Activated T-helper 2 cell treated with anti-CD3 and anti-CD28 coated beads, Interferon-gamma antibody, Interleukin-2, Interleukin-4, amounts not matched to agents 10 μg/mL and 5 μg/mL and 100 μg/mL, durations not matched to agents 14 hours and 24 hours and 36 hours (primary cell): ENCODE measurements around the gene HOXB5. TPM values are rescaled to one million over a fixed set of nuclear protein-coding genes. Genes with fewer than 3 reads are reported as not detected.

Source experiments
- DNase-seq: peaks from one replicate; pipeline ENCODE4 v3.0.0; 2021; ENCODE audit warnings: low spot score
- H3K27ac Mint-ChIP-seq: one replicate; pipeline ENCODE4 v1.8.0; 2021; ENCODE audit warnings: mixed read lengths
- H3K27me3 Mint-ChIP-seq: one replicate; pipeline ENCODE4 v1.8.0; 2021; ENCODE audit warnings: low read depth, mixed read lengths
- H3K36me3 Mint-ChIP-seq: one replicate; pipeline ENCODE4 v1.8.0; 2021; ENCODE audit warnings: low read depth, mixed read lengths
- H3K4me1 Mint-ChIP-seq: one replicate; pipeline ENCODE4 v1.8.0; 2021; ENCODE audit warnings: low read depth, mixed read lengths
- H3K4me3 Mint-ChIP-seq: one replicate; pipeline ENCODE4 v1.8.0; 2021; ENCODE audit warnings: low read depth, mild to moderate bottlenecking, moderate library complexity, mixed read lengths
- H3K9me3 Mint-ChIP-seq: one replicate; pipeline ENCODE4 v1.8.0; 2021; ENCODE audit warnings: mixed read lengths
- intact Hi-C: fragments of 100-400 bp; cut with micrococcal nuclease; formaldehyde crosslinking; loops from one replicate; pipeline ENCODE4 v1.15.1; 2023
- total RNA-seq: library from RNA; stranded (reverse); gene quantifications from 2 replicates; pipeline ENCODE4 v1.2.3, GENCODE V29; 2022

HOXB5 gene
- total RNA-seq, 1 donor from 2014 or later: not detected

DNA sequence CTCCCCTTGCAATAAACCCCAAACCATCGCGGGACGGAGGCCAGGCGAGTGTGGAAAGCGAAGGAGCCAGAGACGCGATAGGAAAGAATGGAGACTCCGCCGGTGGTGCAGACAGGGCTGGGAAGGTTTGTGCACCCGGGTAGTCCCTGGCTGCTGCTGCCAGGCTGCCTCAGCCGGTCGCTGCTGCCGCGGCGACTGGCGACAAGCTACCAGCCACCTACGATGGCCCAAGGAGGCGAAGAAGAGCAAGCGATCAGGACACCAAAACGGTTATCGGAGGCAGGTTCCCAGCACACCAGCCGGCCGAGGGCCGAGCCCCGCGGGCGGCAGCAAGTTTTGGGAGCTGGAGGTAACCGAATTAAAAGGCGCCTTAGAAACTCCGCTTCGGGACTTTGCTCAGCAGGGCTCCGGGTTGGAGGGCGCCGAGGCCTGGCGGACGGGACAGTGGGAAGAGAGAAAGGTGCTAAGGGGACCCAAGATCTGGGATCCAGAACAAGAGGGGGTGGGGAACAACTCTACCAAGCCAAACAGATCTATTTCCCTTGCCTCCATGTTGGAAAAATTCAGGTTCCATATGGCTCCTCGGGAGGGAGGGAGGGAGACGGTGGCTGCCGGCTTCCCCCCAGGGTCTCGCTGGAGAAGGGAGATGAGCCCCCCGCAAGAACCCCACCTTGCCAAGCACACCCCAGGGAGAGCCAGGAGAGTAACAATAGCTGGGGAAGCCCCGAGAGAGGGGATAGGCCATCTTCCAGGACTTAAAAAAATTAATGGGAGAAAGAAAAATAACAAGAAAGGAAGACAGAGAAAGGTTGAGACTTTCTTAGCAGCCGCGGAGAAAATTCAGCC, 38.9 kb downstream of the HOXB5 start:
- Mint-ChIP-seq H3K27ac (no peak overlapping the region), H3K9me3 (no peaks in the 10 kb centered on the region), H3K4me1 (peaks cover 9% of the 10 kb centered on the region), H3K27me3 (peaks cover 21% of the 10 kb centered on the region), H3K4me3 (peak overlapping the region; percentile 79), H3K36me3 (peaks cover 7% of the 10 kb centered on the region)
- DNase-seq: no peak
- intact Hi-C loops: no loop called here

DNA sequence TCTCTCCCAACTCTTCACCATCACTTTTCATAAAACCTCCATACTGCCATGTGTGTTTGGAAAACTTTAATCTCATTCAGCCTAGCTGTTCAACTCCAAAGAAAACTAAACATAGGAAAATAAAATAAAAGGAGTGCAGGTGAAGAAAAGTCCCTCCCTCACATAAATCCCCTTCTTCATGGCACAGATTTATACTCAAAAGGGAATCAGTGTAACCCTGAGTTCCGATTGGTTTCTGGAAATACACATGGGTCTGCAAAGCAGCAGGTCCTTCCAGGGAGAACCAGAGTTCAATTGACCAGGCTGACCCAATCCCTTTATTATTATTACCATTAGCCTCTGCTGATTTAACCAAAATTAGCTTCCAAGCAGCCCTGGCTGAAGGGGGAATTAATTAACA, 39.8 kb downstream of the HOXB5 start:
- no peak overlapping the region for H3K27ac Mint-ChIP-seq
- peaks cover 7% of the 10 kb centered on the region for H3K36me3 Mint-ChIP-seq
- H3K27me3 Mint-ChIP-seq: peaks cover 20% of the 10 kb centered on the region
- DNase-seq: no peak
- H3K9me3 Mint-ChIP-seq: no peaks in the 10 kb centered on the region
- H3K4me3 Mint-ChIP-seq: no peak overlapping the region
- intact Hi-C loops: no loop called here
- peaks cover 12% of the 10 kb centered on the region for H3K4me1 Mint-ChIP-seq

DNA sequence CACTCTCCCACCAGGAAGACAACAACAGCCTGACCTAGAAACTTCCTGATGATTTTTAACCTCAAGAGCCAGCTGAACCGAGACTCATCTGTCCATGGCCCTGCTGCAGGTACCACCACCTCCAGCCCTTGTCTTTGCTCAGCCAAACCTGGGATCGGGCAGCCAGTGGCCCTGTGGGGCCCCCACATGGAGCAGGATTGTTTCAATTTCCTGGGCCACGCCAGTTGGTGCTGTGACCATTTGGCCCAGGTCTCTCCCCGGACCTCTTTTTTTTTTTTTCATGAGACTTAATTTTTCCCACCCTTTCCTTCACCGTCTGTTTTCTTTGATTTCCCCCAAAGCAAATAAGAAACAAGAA, 40.4 kb downstream of the HOXB5 start:
- no peak for DNase-seq
- no peak overlapping the region for H3K4me3 Mint-ChIP-seq
- intact Hi-C loops: no loop called here
- peaks cover 7% of the 10 kb centered on the region for H3K36me3 Mint-ChIP-seq
- no peaks in the 10 kb centered on the region for H3K9me3 Mint-ChIP-seq
- no peak overlapping the region for H3K27ac Mint-ChIP-seq
- H3K4me1 Mint-ChIP-seq: peaks cover 17% of the 10 kb centered on the region
- H3K27me3 Mint-ChIP-seq: peaks cover 20% of the 10 kb centered on the region

DNA sequence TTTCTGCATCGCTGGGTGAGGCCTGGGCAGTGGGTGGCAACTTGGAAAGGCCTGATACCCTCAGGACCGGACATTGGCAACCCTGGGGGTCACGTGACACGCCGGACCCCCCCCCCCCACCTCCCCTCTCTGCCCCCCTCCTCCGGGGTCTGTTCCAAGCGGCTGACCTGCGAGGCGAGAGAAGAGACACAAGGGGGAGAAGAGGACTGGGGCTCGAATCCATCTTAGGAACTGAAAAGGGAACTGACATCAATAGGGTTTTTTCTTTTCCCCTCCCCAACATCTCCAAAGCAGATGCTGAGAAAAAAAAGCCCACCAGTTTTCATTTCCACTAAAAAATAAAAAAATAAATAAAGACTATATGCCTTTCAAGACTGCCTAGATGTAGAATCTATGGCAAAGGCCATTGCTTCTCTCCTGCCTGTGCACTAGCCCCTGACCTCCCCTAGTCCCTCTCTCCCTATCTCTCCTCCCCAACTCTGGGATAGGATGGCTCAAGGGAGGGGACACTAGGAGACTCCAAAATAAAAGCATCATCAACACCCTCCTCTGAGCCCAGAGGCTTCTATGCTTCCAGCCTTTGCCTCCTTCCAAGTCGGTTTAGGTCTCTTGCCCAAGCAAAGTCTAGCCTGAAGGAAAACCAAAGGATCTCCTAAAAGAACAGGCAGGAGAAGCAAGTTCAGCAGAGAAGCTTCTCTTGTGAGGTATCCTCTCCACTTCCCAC, 41.0 kb downstream of the HOXB5 start:
- intact Hi-C loops: no loop called here
- Mint-ChIP-seq H3K4me1 (peaks cover 21% of the 10 kb centered on the region), H3K27ac (no peak overlapping the region), H3K9me3 (no peaks in the 10 kb centered on the region), H3K27me3 (peaks cover 20% of the 10 kb centered on the region), H3K36me3 (peaks cover 7% of the 10 kb centered on the region), H3K4me3 (no peak overlapping the region)
- no peak for DNase-seq

DNA sequence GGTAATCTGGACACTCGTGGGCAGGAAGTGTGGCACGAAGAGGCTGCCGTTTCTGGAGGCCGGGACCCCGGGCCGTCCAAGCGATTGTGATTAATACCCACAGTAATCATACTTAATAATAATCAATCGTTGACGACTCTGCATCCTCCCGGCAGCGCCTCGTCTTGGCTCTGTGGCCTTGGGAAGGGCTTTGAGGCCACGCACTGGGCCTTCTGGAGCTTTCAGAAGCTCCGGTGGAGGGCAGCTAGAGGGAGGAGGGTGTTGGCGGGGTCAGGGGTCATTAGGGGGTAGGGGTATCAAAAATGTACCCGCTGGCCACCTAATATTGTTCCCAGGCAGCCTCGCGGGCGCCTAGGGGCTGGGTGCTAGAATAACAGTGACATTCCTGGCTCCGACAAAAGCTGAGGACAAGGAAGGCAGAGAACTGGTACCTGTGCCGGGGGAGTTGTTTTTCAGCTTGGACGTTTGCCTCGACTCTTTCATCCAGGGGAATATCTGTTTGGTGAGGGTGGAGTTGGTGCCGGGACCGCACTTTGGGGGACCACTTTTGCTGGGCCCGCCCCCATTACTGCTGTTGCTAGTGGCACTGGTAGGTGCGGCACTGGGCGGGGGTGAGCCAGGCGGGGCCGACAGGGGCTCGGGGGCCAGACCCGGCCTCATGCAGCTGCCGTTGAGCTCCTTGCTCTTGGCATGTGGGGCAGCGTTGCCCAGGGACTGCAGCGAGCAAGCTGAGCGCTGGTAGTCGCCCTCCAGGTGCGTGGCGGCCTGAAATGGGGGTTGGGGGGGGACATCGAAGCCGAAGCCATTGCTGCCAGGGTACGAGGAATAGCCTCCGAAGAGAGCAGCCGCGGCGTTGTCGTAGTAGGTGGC, 41.7 kb downstream of the HOXB5 start:
- intact Hi-C loops: no loop called here
- Mint-ChIP-seq H3K27ac (no peak overlapping the region), H3K4me3 (no peak overlapping the region), H3K9me3 (no peaks in the 10 kb centered on the region), H3K4me1 (peaks cover 29% of the 10 kb centered on the region), H3K27me3 (peaks cover 19% of the 10 kb centered on the region), H3K36me3 (peaks cover 7% of the 10 kb centered on the region)
- DNase-seq: no peak

DNA sequence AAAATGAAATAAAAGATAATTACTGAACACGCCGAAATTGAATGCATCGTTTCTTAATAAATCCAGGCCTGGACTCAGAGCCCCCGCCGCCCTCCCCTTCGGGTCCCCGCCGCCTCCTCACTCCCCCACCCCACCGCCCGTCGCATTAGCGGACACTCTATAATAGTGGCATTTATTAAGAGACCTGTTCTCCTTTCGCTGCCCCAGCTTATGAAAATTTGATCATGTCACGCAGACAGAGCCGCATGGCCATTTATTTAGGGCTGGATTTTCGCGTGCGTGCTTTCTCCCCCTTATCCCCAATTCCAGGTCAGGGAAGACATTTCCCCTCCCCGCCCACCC, 42.4 kb downstream of the HOXB5 start:
- DNase-seq: no peak
- Mint-ChIP-seq H3K27ac (no peak overlapping the region), H3K4me3 (no peak overlapping the region), H3K4me1 (peaks cover 36% of the 10 kb centered on the region), H3K9me3 (no peaks in the 10 kb centered on the region), H3K36me3 (peaks cover 7% of the 10 kb centered on the region), H3K27me3 (peaks cover 12% of the 10 kb centered on the region)
- intact Hi-C loops: no loop called here

DNA sequence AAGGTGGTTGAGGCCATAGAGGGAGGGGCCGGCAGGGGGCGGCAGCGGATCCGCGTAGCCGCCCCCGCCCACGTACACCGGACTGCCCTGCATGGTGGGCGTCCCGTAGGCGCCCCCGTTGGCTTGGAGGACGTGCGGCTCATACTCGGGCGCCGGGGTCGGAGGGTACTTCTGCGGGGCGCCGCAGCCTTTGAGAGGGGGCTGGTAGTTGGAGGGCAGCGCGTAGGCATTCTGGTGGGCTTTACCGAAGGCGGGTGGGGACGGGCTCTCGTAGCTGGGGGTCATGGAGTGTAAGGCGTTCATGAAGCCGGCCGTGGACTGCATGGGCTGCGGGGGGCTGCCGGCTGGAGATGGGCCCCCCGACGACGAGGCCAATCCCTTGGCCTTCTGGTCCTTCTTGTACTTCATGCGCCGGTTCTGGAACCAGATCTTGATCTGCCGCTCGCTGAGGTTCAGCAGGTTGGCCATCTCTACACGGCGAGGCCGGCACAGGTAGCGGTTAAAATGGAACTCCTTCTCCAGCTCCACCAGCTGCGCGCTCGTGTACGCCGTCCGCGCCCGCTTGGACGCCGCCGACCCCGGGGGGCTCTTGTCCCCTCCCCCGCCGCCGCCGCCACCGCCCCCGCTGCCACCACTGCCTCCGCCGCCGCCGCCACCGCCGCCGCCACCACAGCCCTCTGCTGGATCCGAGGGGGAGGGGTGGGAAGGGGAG, 42.9 kb downstream of the HOXB5 start:
- peaks cover 8% of the 10 kb centered on the region for H3K27me3 Mint-ChIP-seq

DNA sequence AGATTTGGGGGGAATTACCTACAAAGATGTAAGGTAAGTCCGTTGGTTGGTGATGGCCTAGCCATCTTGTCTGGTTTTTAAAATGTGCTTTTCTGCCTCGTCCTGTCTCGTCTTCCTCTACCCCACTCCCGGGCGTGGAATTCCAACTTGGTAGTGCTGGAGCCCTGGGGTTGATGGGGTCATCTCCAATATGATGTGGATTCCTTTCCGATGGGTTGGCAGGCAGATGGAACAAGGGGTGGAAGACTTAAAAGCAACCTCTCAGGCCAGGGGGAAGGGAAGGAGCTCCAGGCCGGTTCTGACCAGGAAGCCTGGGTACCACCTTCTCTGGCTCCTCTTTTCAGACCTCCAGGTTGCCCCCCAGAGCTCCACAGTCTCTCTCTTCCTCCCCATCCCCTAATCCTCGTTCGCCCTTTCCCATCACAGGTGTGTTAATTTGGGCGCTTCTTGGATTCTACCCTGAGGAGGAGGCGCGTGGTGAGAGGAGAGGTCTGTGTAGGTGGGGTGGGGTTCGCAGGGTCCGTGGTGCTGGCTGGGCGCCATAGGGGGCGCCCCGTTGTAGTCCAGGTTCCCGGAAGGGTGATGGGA, 43.6 kb downstream of the HOXB5 start:
- Mint-ChIP-seq H3K4me1 (peaks cover 40% of the 10 kb centered on the region), H3K27me3 (peaks cover 4% of the 10 kb centered on the region), H3K9me3 (no peaks in the 10 kb centered on the region), H3K4me3 (no peak overlapping the region), H3K36me3 (peaks cover 7% of the 10 kb centered on the region), H3K27ac (no peak overlapping the region)
- intact Hi-C loops: no loop called here
- DNase-seq: no peak

More for the DNA sequence above, 42.9 kb downstream of the HOXB5 start:
- no peaks in the 10 kb centered on the region for H3K9me3 Mint-ChIP-seq
- no peak overlapping the region for H3K4me3 Mint-ChIP-seq
- peaks cover 7% of the 10 kb centered on the region for H3K36me3 Mint-ChIP-seq
- no peak for DNase-seq
- H3K4me1 Mint-ChIP-seq: peaks cover 39% of the 10 kb centered on the region
- no peak overlapping the region for H3K27ac Mint-ChIP-seq
- intact Hi-C loops: no loop called here

DNA sequence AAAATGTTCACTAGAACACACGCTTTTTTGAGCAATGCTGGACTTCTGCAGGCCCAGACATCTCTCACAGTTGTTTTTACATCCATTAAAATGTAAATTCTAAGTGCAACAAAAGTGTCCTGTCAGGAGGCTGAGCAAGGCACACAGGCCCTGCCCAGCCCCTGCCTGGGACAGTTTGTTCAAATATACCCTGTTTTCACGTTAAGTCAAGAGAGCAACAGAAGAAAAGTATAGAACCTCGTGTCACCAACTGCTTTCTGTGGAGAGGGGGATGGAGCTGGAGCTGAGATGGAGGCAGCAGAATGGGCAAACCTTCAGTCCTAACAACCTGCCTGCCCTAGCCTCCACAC, 44.3 kb downstream of the HOXB5 start:
- H3K9me3 Mint-ChIP-seq: no peaks in the 10 kb centered on the region
- DNase-seq: no peak
- intact Hi-C loops: no loop called here

DNA sequence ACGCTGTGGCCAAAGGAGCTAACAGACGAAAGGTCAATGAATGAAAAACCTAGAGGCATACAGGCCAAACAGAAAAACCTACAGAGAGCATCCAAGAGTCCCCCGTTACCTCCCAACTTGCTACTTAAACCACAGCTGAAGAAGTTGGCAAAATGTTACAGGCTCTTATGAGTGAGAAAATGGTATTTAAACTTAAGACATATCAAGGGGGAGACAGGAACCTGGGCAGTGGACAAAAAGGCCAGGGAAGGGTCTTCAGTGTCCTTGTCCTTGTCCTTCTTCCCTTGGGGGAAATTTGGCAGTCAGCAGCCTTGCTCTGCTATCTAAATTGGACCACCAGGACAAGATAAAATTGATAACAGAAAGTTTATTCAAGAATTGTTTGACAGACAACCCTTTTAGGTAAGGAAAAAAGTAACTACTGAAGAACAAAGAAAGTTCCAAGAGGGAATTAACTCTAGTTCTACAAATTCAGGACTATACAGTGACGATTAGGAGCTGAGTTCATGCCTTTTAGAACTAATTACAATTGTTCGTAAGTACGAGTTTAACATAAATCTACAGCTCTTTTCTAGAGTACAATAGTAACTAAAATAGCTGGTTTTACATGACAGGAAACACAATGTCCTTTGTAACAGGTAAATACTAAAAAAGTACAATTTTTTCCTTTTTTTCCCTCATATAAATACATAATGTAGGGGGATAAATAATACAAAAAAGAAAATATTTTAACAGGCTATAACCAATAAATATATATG, 44.9 kb downstream of the HOXB5 start:
- Mint-ChIP-seq H3K9me3 (no peaks in the 10 kb centered on the region), H3K27me3 (peaks cover 2% of the 10 kb centered on the region), H3K36me3 (peaks cover 6% of the 10 kb centered on the region), H3K4me3 (peak overlapping the region; percentile 57), H3K27ac (peak overlapping the region; percentile 82), H3K4me1 (peaks cover 39% of the 10 kb centered on the region)
- intact Hi-C loops: no loop called here
- DNase-seq: no peak

More for the DNA sequence above, 44.3 kb downstream of the HOXB5 start:
- Mint-ChIP-seq H3K4me1 (peaks cover 37% of the 10 kb centered on the region), H3K4me3 (no peak overlapping the region), H3K36me3 (peaks cover 7% of the 10 kb centered on the region), H3K27me3 (peaks cover 2% of the 10 kb centered on the region), H3K27ac (no peak overlapping the region)

DNA sequence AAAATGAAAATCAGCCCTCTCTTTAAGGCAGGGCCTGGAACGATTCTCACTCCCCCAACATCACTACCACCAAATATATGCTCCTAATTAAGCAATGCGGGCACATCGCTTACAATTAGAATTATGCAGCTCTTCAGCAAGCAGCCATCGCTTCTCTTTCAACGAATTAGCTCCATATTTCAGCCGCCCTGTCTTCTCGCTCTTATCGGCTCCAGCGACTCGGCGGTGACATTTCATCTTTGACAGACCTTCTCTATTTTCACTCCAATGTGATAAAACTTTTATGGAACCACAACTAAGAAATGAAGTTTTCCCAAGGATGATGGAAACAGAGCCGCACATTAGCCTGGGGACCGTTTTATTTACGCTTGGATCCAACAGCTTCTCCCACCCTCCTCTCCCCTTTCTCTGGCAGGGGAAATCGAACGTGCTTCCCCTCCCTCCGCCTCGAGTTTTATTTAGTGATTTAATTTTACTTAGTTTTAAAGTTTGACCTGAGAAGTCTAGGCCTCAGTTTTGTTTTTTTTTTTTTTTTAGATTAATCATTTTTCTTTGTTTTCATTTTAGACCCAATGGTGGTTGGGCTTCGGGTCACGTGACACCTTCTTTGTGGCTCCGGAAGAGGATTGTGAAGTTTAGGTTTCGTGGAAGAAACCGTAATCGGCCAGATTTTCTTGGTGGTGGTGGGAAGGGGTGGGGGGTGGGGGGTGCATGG, 45.6 kb downstream of the HOXB5 start:
- H3K27ac Mint-ChIP-seq: peak overlapping the region; percentile 82
- H3K9me3 Mint-ChIP-seq: no peaks in the 10 kb centered on the region
- peak overlapping the region; percentile 57 for H3K4me3 Mint-ChIP-seq
- peaks cover 1% of the 10 kb centered on the region for H3K27me3 Mint-ChIP-seq
- intact Hi-C loops: loop anchor here (2.0 kb wide), 2 partner anchors 31 to 37 kb away; partner anchors contain the start of gene HOXB4
- peak; percentile 33 for DNase-seq
- H3K36me3 Mint-ChIP-seq: peaks cover 5% of the 10 kb centered on the region
- peaks cover 39% of the 10 kb centered on the region for H3K4me1 Mint-ChIP-seq
